Endodermal cell (in vitro differentiated cells): ENCODE measurements around the gene SDE2. TPM values are rescaled to one million over a fixed set of nuclear protein-coding genes. Genes with fewer than 3 reads are reported as not detected.

Experiments used
- DNase-seq: peaks from one replicate; pipeline ENCODE4 v3.0.0-alpha.2; 2017
- H3K27ac ChIP-seq: 2 replicates; pipeline ENCODE4 v1.5.1; 2013; ENCODE audit warnings: mild to moderate bottlenecking, low read depth, low read length, moderate library complexity
- H3K27me3 ChIP-seq: 2 replicates; pipeline ENCODE4 v1.6.1; 2013; ENCODE audit warnings: mild to moderate bottlenecking, low read length, moderate library complexity; ENCODE audit not compliant: insufficient read depth, control insufficient read depth, poor library complexity, severe bottlenecking
- H3K36me3 ChIP-seq: 2 replicates; pipeline ENCODE4 v1.7.0; 2013; ENCODE audit warnings: mild to moderate bottlenecking, low read length, moderate library complexity; ENCODE audit not compliant: control insufficient read depth, insufficient read depth
- H3K4me1 ChIP-seq: one replicate; pipeline ENCODE4 v1.7.0; 2013; ENCODE audit warnings: low read length; ENCODE audit not compliant: control insufficient read depth, insufficient read depth
- H3K4me3 ChIP-seq: 2 replicates; pipeline ENCODE4 v1.5.1; 2013; ENCODE audit warnings: mild to moderate bottlenecking, low read length, moderate library complexity
- H3K9ac ChIP-seq: 2 replicates; pipeline ENCODE4 v1.6.1; 2013; ENCODE audit warnings: mild to moderate bottlenecking, low read length, moderate library complexity; ENCODE audit not compliant: poor library complexity, severe bottlenecking; ENCODE audit errors: extremely low read depth
- H3K9me3 ChIP-seq: 2 replicates; pipeline ENCODE4 v1.6.1; 2013; ENCODE audit warnings: mild to moderate bottlenecking, low read length, moderate library complexity; ENCODE audit not compliant: control insufficient read depth
- H3K27ac Mint-ChIP-seq: 2 replicates; pipeline ENCODE4 v1.8.0; 2020; ENCODE audit warnings: mixed read lengths
- H3K27me3 Mint-ChIP-seq: 2 replicates; pipeline ENCODE4 v1.8.0; 2021; ENCODE audit warnings: mild to moderate bottlenecking, mixed read lengths; ENCODE audit not compliant: insufficient read depth
- H3K36me3 Mint-ChIP-seq: 2 replicates; pipeline ENCODE4 v1.8.0; 2020; ENCODE audit warnings: low read depth, mixed read lengths
- H3K4me1 Mint-ChIP-seq: 2 replicates; pipeline ENCODE4 v1.8.0; 2020; ENCODE audit warnings: mixed read lengths
- H3K4me3 Mint-ChIP-seq: 2 replicates; pipeline ENCODE4 v1.8.0; 2020; ENCODE audit warnings: mild to moderate bottlenecking, moderate library complexity, mixed read lengths
- H3K9me3 Mint-ChIP-seq: 2 replicates; pipeline ENCODE4 v1.8.0; 2020; ENCODE audit warnings: mild to moderate bottlenecking, mixed read lengths
- WGBS, 2 experiments: methylation state at CpG; one replicate each; pipeline versions ENCODE4 v1.1.5 to v1.1.7; 2013; ENCODE audit warnings: missing lambda C conversion rate in 2 of 2, mixed read lengths in 1 of 2; ENCODE audit not compliant: insufficient coverage in 1 of 2, insufficient read length in 1 of 2; 5-methylcytosine and 5-hydroxymethylcytosine counted together
- total RNA-seq, 2 donors: library from RNA; stranded (reverse); fragmentation: NEBNext Ultra II Directional in 1 of 2; extraction: Animal tissue kit (Norgen Biotek cat#: 25700) in 1 of 2; gene quantifications; 2 replicates in 1 of 2; 3 replicates in 1 of 2; pipeline ENCODE4 v1.2.1, GENCODE V29; 2021
- TF ChIP-seq, protein P1 (sequence below): fragments of 200-600 bp; sonication (generic); conservative IDR thresholded peaks from 2 replicates; pipeline ENCODE4 v1.5.0; 2021; ENCODE audit warnings: antibody characterized with exemption, mild to moderate bottlenecking

SDE2 gene
- total RNA-seq, 2 donors from 2014 or later: 19.0 to 21.6 TPM

DNA sequence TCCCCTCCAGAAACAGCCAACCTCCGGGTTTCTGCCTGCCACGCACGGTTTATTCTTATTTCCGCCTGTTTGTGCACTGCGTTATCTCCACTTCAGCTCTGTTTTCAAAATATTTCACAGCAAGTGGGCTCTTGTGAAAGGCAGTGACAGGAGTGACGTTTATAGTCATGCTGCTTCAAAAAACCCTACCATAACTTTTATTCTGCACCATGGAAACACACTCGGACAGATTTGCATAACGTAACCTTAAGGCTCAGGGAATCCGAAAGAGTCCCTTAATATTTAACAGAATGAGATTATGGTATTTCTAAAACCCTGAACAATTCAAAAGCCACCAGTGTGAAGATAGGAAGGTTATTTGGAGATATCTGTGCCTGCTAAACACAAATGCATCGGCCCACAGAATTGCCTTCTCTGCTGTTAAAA is 782 bp upstream of the SDE2 start:
- H3K9ac ChIP-seq: peak overlapping the region; percentile 36
- peak overlapping the region; percentile 78 for H3K4me3 ChIP-seq
- Mint-ChIP-seq H3K9me3 (no peaks in the 10 kb centered on the region), H3K4me1 (peaks cover 38% of the 10 kb centered on the region), H3K27me3 (no peaks in the 10 kb centered on the region), H3K27ac (peak overlapping the region; percentile 92), H3K4me3 (peak overlapping the region; percentile 95), H3K36me3 (peaks cover 8% of the 10 kb centered on the region)
- peak overlapping the region; percentile 89 for H3K27ac ChIP-seq
- H3K36me3 ChIP-seq: peaks cover 19% of the 10 kb centered on the region
- no peaks in the 10 kb centered on the region for H3K9me3 ChIP-seq
- TF ChIP-seq, protein P1, sequence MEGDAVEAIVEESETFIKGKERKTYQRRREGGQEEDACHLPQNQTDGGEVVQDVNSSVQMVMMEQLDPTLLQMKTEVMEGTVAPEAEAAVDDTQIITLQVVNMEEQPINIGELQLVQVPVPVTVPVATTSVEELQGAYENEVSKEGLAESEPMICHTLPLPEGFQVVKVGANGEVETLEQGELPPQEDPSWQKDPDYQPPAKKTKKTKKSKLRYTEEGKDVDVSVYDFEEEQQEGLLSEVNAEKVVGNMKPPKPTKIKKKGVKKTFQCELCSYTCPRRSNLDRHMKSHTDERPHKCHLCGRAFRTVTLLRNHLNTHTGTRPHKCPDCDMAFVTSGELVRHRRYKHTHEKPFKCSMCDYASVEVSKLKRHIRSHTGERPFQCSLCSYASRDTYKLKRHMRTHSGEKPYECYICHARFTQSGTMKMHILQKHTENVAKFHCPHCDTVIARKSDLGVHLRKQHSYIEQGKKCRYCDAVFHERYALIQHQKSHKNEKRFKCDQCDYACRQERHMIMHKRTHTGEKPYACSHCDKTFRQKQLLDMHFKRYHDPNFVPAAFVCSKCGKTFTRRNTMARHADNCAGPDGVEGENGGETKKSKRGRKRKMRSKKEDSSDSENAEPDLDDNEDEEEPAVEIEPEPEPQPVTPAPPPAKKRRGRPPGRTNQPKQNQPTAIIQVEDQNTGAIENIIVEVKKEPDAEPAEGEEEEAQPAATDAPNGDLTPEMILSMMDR: no peak
- WGBS, 2 experiments: 77 to 91% methylated on average over 4 to 10 of the region's 10 CpGs
- DNase-seq: no peak
- peaks cover 23% of the 10 kb centered on the region for H3K4me1 ChIP-seq
- H3K27me3 ChIP-seq: no peaks in the 10 kb centered on the region

DNA sequence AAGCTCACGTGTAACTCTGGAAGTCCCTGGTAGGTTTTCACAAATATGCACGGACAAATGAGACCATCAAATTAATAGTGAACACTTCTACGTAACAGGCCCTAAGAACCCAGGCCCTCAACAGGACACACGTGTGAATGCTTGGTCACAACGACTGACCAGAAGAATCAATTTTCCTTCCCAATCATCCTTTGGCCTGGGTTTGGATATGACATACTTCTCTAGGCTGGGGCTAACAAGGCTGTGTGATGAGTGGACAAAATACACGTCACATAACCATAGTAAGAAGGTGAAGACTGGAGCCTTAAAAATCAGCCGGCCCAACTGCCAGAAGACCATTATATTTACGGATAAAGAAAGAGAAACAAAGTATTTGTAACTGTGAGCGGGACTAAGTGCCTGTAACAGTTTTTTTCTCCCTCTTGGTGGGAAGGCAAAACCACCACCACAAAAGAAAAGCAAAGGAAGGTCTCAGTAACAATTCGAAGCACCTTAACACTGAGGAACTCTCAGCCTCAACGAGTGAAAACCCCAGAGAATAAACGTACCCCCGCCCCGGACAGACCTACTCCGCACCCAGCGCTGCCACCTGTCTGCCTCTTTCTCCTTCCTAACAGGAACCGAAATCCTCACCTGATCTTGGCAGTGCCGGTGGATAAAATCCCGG is 450 bp downstream of the SDE2 start:
- Histone ChIP-seq H3K9me3 (no peaks in the 10 kb centered on the region), H3K27ac (peak overlapping the region; percentile 71), H3K27me3 (no peaks in the 10 kb centered on the region), H3K36me3 (peaks cover 31% of the 10 kb centered on the region), H3K9ac (peak overlapping the region; percentile 97), H3K4me3 (peak overlapping the region; percentile 91), H3K4me1 (peaks cover 23% of the 10 kb centered on the region)
- no peaks in the 10 kb centered on the region for H3K9me3 Mint-ChIP-seq
- 3 to 5% methylated on average over 8 to 19 of the region's 19 CpGs for WGBS, 2 experiments
- no peaks in the 10 kb centered on the region for H3K27me3 Mint-ChIP-seq
- H3K4me3 Mint-ChIP-seq: peak overlapping the region; percentile 95
- H3K27ac Mint-ChIP-seq: peak overlapping the region; percentile 100
- TF ChIP-seq, protein P1: no peak
- H3K4me1 Mint-ChIP-seq: peaks cover 46% of the 10 kb centered on the region
- no peak for DNase-seq
- peaks cover 16% of the 10 kb centered on the region for H3K36me3 Mint-ChIP-seq

DNA sequence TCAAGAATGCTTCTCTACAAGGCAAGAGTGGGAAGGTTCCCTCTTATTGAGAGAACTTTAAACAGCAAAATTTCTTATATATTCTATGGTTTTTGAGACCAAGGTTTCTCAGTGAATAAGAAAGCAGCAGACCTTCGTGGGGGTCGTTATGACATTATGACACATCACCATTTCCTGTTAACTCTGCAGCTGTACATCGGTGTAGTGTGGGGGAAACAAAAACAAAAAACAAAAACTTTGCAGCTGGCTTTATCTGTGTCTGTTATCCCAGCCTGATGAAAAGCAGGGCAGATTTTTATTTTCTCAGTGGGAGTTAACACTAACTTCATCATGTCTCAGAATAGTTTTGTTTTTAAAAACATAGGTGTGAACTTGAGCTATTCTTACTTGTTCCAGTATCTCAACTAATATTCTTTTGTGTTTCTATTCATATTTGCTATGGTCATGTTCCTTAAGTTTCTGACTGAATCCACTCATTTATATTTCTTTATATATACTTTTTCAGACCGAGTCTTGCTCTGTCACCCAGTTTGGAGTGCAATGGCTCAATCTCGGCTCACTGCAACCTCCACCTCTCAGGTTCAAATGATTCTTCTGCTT is 2.1 kb downstream of the SDE2 start:
- Mint-ChIP-seq H3K9me3 (no peaks in the 10 kb centered on the region), H3K4me1 (peaks cover 36% of the 10 kb centered on the region), H3K27me3 (no peaks in the 10 kb centered on the region), H3K36me3 (peaks cover 27% of the 10 kb centered on the region), H3K4me3 (peak overlapping the region; percentile 95), H3K27ac (no peak overlapping the region)
- Histone ChIP-seq H3K4me1 (peaks cover 16% of the 10 kb centered on the region), H3K9me3 (no peaks in the 10 kb centered on the region), H3K27me3 (no peaks in the 10 kb centered on the region), H3K36me3 (peaks cover 47% of the 10 kb centered on the region), H3K27ac (no peak overlapping the region), H3K4me3 (peak overlapping the region; percentile 73), H3K9ac (no peak overlapping the region)
- TF ChIP-seq, protein P1: no peak
- no peak for DNase-seq
- WGBS, 2 experiments: 89% methylated on average over 2 to 5 of the region's 5 CpGs
